Measurements from ENCODE around the gene SSH2.
"Not testable (repeated sequence)": the region's sequence is repeated elsewhere in the genome, so short reads cannot be mapped to it uniquely, and the experiment has no call there.

The SSH2 gene

GRCh38 chr17:29874358-29874757 lies 55.7 kb downstream of the SSH2 start:
- DNase-seq: not testable (repeated sequence)

GRCh38 chr17:29873476-29873875 lies 56.6 kb downstream of the SSH2 start:
- no peak for DNase-seq

- DNase-seq: no peak
Observed at GRCh38 chr17:29870836-29871465, 59.1 kb downstream of the SSH2 start.

- DNase-seq: no peak
Observed at GRCh38 chr17:29867643-29868181, 62.3 kb downstream of the SSH2 start.

GRCh38 chr17:29866746-29867404 lies 63.2 kb downstream of the SSH2 start:
- DNase-seq: no peak

- no peak for DNase-seq
Observed at GRCh38 chr17:29864615-29865014, 65.4 kb downstream of the SSH2 start.

GRCh38 chr17:29864123-29864522 lies 65.9 kb downstream of the SSH2 start:
- not testable (repeated sequence) for DNase-seq

- DNase-seq: no peak
Observed at GRCh38 chr17:29862951-29863350, 67.1 kb downstream of the SSH2 start.

- DNase-seq: no peak
Observed at GRCh38 chr17:29862127-29862526, 67.9 kb downstream of the SSH2 start.

GRCh38 chr17:29859445-29859844 lies 70.6 kb downstream of the SSH2 start:
- not testable (repeated sequence) for DNase-seq

- DNase-seq: no peak
Observed at GRCh38 chr17:29857823-29858222, 72.2 kb downstream of the SSH2 start.

GRCh38 chr17:29857105-29857504 lies 72.9 kb downstream of the SSH2 start:
- not testable (repeated sequence) for DNase-seq

GRCh38 chr17:29855686-29856085 lies 74.3 kb downstream of the SSH2 start:
- no peak for DNase-seq

- DNase-seq: no peak
Observed at GRCh38 chr17:29848737-29849136, 81.3 kb downstream of the SSH2 start.

- no peak for DNase-seq
Observed at GRCh38 chr17:29847527-29848400, 82.3 kb downstream of the SSH2 start.

- DNase-seq: no peak
Observed at GRCh38 chr17:29847118-29847517, 82.9 kb downstream of the SSH2 start.

GRCh38 chr17:29846298-29846697 lies 83.7 kb downstream of the SSH2 start:
- DNase-seq: no peak

- peak; percentile 15 for DNase-seq
Observed at GRCh38 chr17:29844339-29845048, 85.5 kb downstream of the SSH2 start.

- DNase-seq: no peak
Observed at GRCh38 chr17:29840884-29841283, 89.1 kb downstream of the SSH2 start.

- no peak for DNase-seq
Observed at GRCh38 chr17:29839656-29840055, 90.4 kb downstream of the SSH2 start.

- DNase-seq: no peak
Observed at GRCh38 chr17:29838961-29839360, 91.1 kb downstream of the SSH2 start.

GRCh38 chr17:29837531-29837930 lies 92.5 kb downstream of the SSH2 start:
- no peak for DNase-seq

GRCh38 chr17:29836643-29837042 lies 93.4 kb downstream of the SSH2 start:
- no peak for DNase-seq

Data from DMS79 (cell line).